DOHH2 (cell line): ENCODE measurements around the gene SPRR5.

Source experiments
- H3F3A ChIP-seq: fragments of 200-600 bp; sonication (generic), shearing (Covaris generic); 2 replicates; pipeline ENCODE4 v1.6.0; 2016; ENCODE audit warnings: antibody characterized with exemption, mild to moderate bottlenecking; ENCODE audit not compliant: control insufficient read depth, insufficient read depth
- H3K27ac ChIP-seq: fragments of 200-600 bp; sonication (generic); 2 replicates; pipeline ENCODE4 v1.5.1; 2014; ENCODE audit warnings: low read depth, mild to moderate bottlenecking, low read length, moderate library complexity
- H3K27me3 ChIP-seq: fragments of 200-600 bp; sonication (generic); 2 replicates; pipeline ENCODE4 v1.6.1; 2014; ENCODE audit warnings: mild to moderate bottlenecking, low read length, mixed read lengths; ENCODE audit not compliant: control insufficient read depth
- H3K36me3 ChIP-seq: fragments of 200-600 bp; sonication (generic); 2 replicates; pipeline ENCODE4 v1.6.1; 2014; ENCODE audit warnings: mild to moderate bottlenecking, low read length, moderate library complexity, mixed read lengths; ENCODE audit not compliant: control insufficient read depth
- H3K4me1 ChIP-seq: fragments of 200-600 bp; sonication (generic); 2 replicates; pipeline ENCODE4 v1.6.1; 2014; ENCODE audit warnings: mild to moderate bottlenecking, low read length, mixed read lengths; ENCODE audit not compliant: control insufficient read depth
- H3K4me2 ChIP-seq: fragments of 200-600 bp; sonication (generic); 2 replicates; pipeline ENCODE4 v1.6.0; 2014; ENCODE audit warnings: mild to moderate bottlenecking, low read length, moderate library complexity
- H3K4me3 ChIP-seq: fragments of 200-600 bp; sonication (generic); 2 replicates; pipeline ENCODE4 v1.5.1; 2014; ENCODE audit warnings: mild to moderate bottlenecking, low read length, mixed read lengths
- H3K79me2 ChIP-seq: fragments of 200-600 bp; sonication (generic); 2 replicates; pipeline ENCODE4 v1.6.1; 2014; ENCODE audit warnings: mild to moderate bottlenecking, low read length, mixed read lengths; ENCODE audit not compliant: control insufficient read depth
- H3K9me2 ChIP-seq: fragments of 200-600 bp; sonication (generic); replicated peaks from 2 replicates; pipeline ENCODE4 v1.6.1; 2014; ENCODE audit warnings: mild to moderate bottlenecking, low read length, mixed read lengths; ENCODE audit not compliant: control insufficient read depth
- H3K9me3 ChIP-seq: fragments of 200-600 bp; sonication (generic); 2 replicates; pipeline ENCODE4 v1.6.1; 2014; ENCODE audit warnings: antibody characterized with exemption, low read length, mixed read lengths; ENCODE audit not compliant: control insufficient read depth, insufficient read depth
- H4K20me1 ChIP-seq: fragments of 200-600 bp; sonication (generic); 2 replicates; pipeline ENCODE4 v1.6.0; 2014; ENCODE audit warnings: low read depth, mild to moderate bottlenecking, antibody characterized with exemption, low read length, moderate library complexity; ENCODE audit not compliant: control insufficient read depth, insufficient read depth
- CTCF ChIP-seq: fragments of 200-600 bp; sonication (generic); IDR thresholded peaks from one replicate; pipeline ENCODE4 v1.5.1; 2014; ENCODE audit warnings: antibody characterized with exemption, mild to moderate bottlenecking, low read depth, low read length; ENCODE audit not compliant: poor library complexity, severe bottlenecking
- EZH2phosphoT487 ChIP-seq: fragments of 200-600 bp; sonication (generic); IDR thresholded peaks from 2 replicates; pipeline ENCODE4 v1.6.1; 2017; ENCODE audit warnings: borderline replicate concordance, mild to moderate bottlenecking, antibody characterized with exemption, low read length, moderate library complexity, mixed read lengths

Gene SPRR5

DNA sequence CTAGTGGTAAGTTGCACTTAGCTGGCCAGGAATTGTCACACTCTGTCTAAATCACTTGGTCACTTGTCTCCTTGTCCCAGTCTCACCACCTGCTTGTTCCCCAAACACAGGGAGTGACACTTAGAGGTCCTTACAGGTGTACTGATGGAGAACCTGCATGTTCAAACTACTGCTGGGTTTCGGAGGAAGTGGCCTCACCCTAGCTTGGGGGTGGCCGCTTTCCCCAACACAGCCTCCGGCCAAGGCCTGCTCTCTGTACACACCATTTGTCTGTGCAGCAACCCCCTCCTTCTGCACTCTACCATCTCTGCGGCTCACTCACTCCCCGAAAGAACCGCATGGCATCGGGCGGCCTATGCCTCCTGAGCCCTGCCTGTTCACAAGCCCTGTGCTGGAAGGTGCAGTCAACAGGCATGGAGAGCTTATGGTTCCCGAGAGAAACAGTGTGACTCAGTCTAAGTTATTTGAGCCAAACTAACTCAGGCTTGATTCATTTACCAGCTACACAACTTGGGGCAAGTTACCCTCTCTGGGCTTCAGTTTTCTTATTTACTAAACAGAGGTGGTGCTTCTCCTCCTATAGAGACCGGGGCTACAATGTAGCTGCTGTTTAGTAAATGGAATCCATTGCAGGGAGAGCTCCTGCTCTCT lies 12.9 kb downstream of the SPRR5 start:
- H3F3A ChIP-seq = no peaks in the 10 kb centered on the region
- H3K36me3 ChIP-seq = no peaks in the 10 kb centered on the region
- no peak overlapping the region for H3K4me3 ChIP-seq
- H3K4me1 ChIP-seq = no peaks in the 10 kb centered on the region
- H3K79me2 ChIP-seq = no peaks in the 10 kb centered on the region
- H3K4me2 ChIP-seq = no peak overlapping the region
- H4K20me1 ChIP-seq = no peaks in the 10 kb centered on the region
- no peak overlapping the region for H3K27ac ChIP-seq
- no peaks in the 10 kb centered on the region for H3K9me3 ChIP-seq
- H3K9me2 ChIP-seq = no peaks in the 10 kb centered on the region
- H3K27me3 ChIP-seq = 0 out of 2 replicates have a peak, but pooled peaks cover under 1% of the 10 kb centered on the region
- TF ChIP-seq EZH2phosphoT487 = no peak
- no peak for TF ChIP-seq CTCF

- Histone ChIP-seq H3K4me2 (no peak overlapping the region), H3K27me3 (0 out of 2 replicates have a peak, but pooled peaks cover 4% of the 10 kb centered on the region), H3K27ac (no peak overlapping the region), H3K4me3 (no peak overlapping the region), H3K79me2 (no peaks in the 10 kb centered on the region), H3K9me3 (no peaks in the 10 kb centered on the region), H3K4me1 (no peaks in the 10 kb centered on the region), H4K20me1 (no peaks in the 10 kb centered on the region), H3K9me2 (no peaks in the 10 kb centered on the region), H3F3A (no peaks in the 10 kb centered on the region), H3K36me3 (no peaks in the 10 kb centered on the region)
- no peak for TF ChIP-seq CTCF
- TF ChIP-seq EZH2phosphoT487 = no peak
These were observed 13.5 kb downstream of the SPRR5 start for GRCh38 chr1:152960452-152961044.

- Histone ChIP-seq H3F3A (no peaks in the 10 kb centered on the region), H3K9me3 (no peaks in the 10 kb centered on the region), H4K20me1 (no peaks in the 10 kb centered on the region), H3K4me2 (no peak overlapping the region), H3K4me1 (no peaks in the 10 kb centered on the region), H3K27ac (no peak overlapping the region), H3K27me3 (peaks cover 8% of the 10 kb centered on the region; the same call in 1 of the 2 replicates), H3K36me3 (no peaks in the 10 kb centered on the region), H3K4me3 (no peak overlapping the region), H3K9me2 (no peaks in the 10 kb centered on the region), H3K79me2 (no peaks in the 10 kb centered on the region)
- TF ChIP-seq EZH2phosphoT487 (no peak), CTCF (no peak)
These were observed 14.4 kb downstream of the SPRR5 start for GRCh38 chr1:152961226-152961891.
